B cell (primary cell): ENCODE measurements around the gene APCDD1.

Experiments
- CTCF ChIP-seq: fragments of 200-600 bp; IDR thresholded peaks from one replicate; pipeline ENCODE4 v1.8.0; 2022; ENCODE audit warnings: antibody characterized with exemption, mild to moderate bottlenecking
- EZH2 ChIP-seq: IDR thresholded peaks from 2 replicates; pipeline ENCODE4 v1.6.1; 2012; ENCODE audit warnings: borderline replicate concordance, low read depth, mild to moderate bottlenecking, moderate library complexity, low read length; ENCODE audit not compliant: insufficient read depth, poor library complexity, severe bottlenecking

GRCh38 chr18:10482363-10482984 is 28.0 kb downstream of the APCDD1 start:
- no peak for TF ChIP-seq CTCF
- no peak for TF ChIP-seq EZH2
